ENCODE data around the gene EMC10.
A peak's percentile ranks its signal among the peaks of the same experiment; 100 is the strongest.

The EMC10 gene

GRCh38 chr19:50510700-50511068, 34.4 kb downstream of the EMC10 start:
- no peaks in the 10 kb centered on the region for H4K20me1 ChIP-seq (ENCODE audit: control insufficient read depth, insufficient read depth, low read depth, low read length)
- peaks cover 3% of the 10 kb centered on the region; the same call in 1 of the 2 replicates for H3K79me2 ChIP-seq (ENCODE audit: control insufficient read depth, low read length)
- H3K27ac ChIP-seq (ENCODE audit: low read depth, low read length): 0 out of 2 replicates have a peak overlapping the region, but pooled peaks have one; percentile 6
- H3K9me2 ChIP-seq (replicated peaks; ENCODE audit: control insufficient read depth, low read length): no peaks in the 10 kb centered on the region
- TF ChIP-seq, protein P1, sequence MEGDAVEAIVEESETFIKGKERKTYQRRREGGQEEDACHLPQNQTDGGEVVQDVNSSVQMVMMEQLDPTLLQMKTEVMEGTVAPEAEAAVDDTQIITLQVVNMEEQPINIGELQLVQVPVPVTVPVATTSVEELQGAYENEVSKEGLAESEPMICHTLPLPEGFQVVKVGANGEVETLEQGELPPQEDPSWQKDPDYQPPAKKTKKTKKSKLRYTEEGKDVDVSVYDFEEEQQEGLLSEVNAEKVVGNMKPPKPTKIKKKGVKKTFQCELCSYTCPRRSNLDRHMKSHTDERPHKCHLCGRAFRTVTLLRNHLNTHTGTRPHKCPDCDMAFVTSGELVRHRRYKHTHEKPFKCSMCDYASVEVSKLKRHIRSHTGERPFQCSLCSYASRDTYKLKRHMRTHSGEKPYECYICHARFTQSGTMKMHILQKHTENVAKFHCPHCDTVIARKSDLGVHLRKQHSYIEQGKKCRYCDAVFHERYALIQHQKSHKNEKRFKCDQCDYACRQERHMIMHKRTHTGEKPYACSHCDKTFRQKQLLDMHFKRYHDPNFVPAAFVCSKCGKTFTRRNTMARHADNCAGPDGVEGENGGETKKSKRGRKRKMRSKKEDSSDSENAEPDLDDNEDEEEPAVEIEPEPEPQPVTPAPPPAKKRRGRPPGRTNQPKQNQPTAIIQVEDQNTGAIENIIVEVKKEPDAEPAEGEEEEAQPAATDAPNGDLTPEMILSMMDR (IDR thresholded peaks at IDR 0.05; ENCODE audit: low read depth, low read length, poor library complexity, severe bottlenecking): no peak
- no peak for TF ChIP-seq EZH2phosphoT487 (IDR thresholded peaks at IDR 0.05; ENCODE audit: borderline replicate concordance, low read length)
- peak overlapping the region; percentile 79 for H3K4me3 ChIP-seq (ENCODE audit: low read length)
- H3K27me3 ChIP-seq (ENCODE audit: control insufficient read depth, low read length): no peaks in the 10 kb centered on the region
- H3K9me3 ChIP-seq (ENCODE audit: control insufficient read depth, insufficient read depth, low read length): no peaks in the 10 kb centered on the region
- no peaks in the 10 kb centered on the region for H3F3A ChIP-seq (ENCODE audit: control insufficient read depth, insufficient read depth)
- H3K4me1 ChIP-seq (ENCODE audit: control insufficient read depth, low read length): peaks cover 14% of the 10 kb centered on the region
- peak overlapping the region; percentile 90 for H3K4me2 ChIP-seq (ENCODE audit: low read length)
- H3K36me3 ChIP-seq (ENCODE audit: control insufficient read depth, low read length): no peaks in the 10 kb centered on the region

DNA sequence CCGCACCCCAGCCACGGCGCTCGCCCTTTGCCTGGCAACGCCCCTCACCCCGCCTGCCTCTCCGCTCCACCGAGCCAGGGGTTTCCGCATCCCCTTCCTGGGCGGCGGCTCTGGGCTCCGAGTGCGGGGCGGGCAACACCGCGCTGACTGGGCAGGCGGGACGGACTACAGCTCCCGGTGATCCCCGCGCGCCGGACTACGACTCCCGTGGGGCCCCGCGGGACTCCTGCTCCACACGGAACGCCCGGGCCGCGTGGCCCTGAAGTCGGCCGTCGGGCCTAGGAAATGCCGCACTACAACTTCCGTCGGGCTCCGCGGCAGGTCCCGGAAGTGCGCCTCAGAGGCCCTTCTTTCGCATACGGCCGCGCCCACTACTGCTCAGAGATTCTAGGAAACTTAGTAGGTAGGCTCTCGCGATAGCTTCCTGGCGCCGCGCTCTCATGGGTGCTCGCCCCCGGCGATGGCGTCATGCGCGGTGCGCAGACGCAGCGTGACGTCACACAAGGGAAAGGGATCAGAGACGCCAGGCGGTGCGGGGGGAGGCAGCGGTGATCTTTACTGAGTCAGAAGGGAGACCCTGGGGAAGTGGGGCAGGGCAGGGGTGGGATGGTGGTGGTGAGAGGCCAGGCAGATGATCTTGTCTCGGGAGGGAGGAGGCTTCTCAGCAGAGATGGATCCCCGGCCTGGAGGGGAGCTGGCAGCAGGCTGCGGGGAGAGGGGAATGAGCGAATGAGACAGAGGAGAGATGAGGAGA, 34.9 kb downstream of the EMC10 start, which contains the start of gene JOSD2:
TSS of gene JOSD2 (minus strand) at position 123 of the 754 bp plus-strand sequence. CDS start 760 bp downstream, outside the sequence.
- Histone ChIP-seq H3K79me2 (ENCODE audit: control insufficient read depth, low read length) (peaks cover 3% of the 10 kb centered on the region; the same call in 1 of the 2 replicates), H3K4me2 (ENCODE audit: low read length) (peak within 1 kb of the TSS; percentile 90), H3K27me3 (ENCODE audit: control insufficient read depth, low read length) (no peaks in the 10 kb centered on the region), H3K27ac (ENCODE audit: low read depth, low read length) (peak within 1 kb of the TSS; percentile 20; the same call in 1 of the 2 replicates), H3K4me1 (ENCODE audit: control insufficient read depth, low read length) (peaks cover 14% of the 10 kb centered on the region), H3F3A (ENCODE audit: control insufficient read depth, insufficient read depth) (no peaks in the 10 kb centered on the region), H3K36me3 (ENCODE audit: control insufficient read depth, low read length) (no peaks in the 10 kb centered on the region), H4K20me1 (ENCODE audit: control insufficient read depth, insufficient read depth, low read depth, low read length) (no peaks in the 10 kb centered on the region), H3K4me3 (ENCODE audit: low read length) (peak within 1 kb of the TSS; percentile 79), H3K9me3 (ENCODE audit: control insufficient read depth, insufficient read depth, low read length) (no peaks in the 10 kb centered on the region), H3K9me2 (replicated peaks; ENCODE audit: control insufficient read depth, low read length) (no peaks in the 10 kb centered on the region)
- TF ChIP-seq, protein P1 (IDR thresholded peaks at IDR 0.05; ENCODE audit: low read depth, low read length, poor library complexity, severe bottlenecking): no peak
- no peak for TF ChIP-seq EZH2phosphoT487 (IDR thresholded peaks at IDR 0.05; ENCODE audit: borderline replicate concordance, low read length)

DNA sequence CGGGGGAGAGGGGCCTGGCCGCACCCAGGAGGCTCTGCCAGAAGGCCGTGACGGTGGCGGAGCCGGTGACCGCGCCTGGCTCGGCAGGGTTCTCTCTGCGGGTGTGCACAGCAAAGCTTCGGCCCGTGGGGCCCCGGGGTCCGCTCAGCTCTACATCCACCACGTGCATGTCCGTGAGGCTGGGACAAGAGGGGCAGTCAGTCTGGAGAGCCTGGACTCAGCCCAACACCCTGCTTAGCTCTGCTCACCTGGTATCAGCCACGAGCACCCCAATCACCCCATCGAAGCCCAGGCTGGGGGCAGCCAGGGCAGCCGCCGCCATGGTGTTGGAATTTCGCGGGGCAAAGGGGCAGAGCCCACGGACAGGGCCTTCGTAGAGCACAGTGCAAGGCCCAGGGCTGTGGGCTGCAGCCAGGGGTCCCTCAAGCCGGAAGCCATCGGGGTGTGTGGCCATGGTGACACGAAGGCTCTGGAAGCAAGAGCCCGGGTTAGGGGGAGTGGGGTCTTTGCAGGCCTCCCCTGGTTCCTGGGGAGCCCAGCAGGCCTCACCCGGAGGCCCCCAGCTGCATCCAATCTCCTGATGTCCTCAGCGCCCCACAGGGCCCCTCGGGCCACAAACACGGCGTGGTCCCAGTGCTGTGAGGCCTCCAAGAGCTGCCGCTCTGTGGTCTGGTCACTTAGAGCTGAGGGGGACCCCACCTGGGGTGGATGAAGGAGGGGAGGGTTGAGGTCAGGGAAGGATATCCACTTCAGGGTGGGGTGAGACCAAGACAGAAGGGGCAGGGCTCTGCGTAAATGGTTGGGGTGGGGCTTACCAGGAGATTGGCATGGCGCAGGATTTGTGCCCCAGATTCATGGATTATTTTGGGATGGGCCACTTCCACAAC, 36.0 kb downstream of the EMC10 start:
- TF ChIP-seq EZH2phosphoT487 (IDR thresholded peaks at IDR 0.05; ENCODE audit: borderline replicate concordance, low read length): no peak
- no peak overlapping the region for H3K27ac ChIP-seq (ENCODE audit: low read depth, low read length)
- H3K9me2 ChIP-seq (replicated peaks; ENCODE audit: control insufficient read depth, low read length): no peaks in the 10 kb centered on the region
- peak overlapping the region; percentile 90 for H3K4me2 ChIP-seq (ENCODE audit: low read length)
- H3F3A ChIP-seq (ENCODE audit: control insufficient read depth, insufficient read depth): no peaks in the 10 kb centered on the region
- no peaks in the 10 kb centered on the region for H4K20me1 ChIP-seq (ENCODE audit: control insufficient read depth, insufficient read depth, low read depth, low read length)
- no peaks in the 10 kb centered on the region for H3K9me3 ChIP-seq (ENCODE audit: control insufficient read depth, insufficient read depth, low read length)
- H3K36me3 ChIP-seq (ENCODE audit: control insufficient read depth, low read length): no peaks in the 10 kb centered on the region
- peaks cover 14% of the 10 kb centered on the region for H3K4me1 ChIP-seq (ENCODE audit: control insufficient read depth, low read length)
- H3K79me2 ChIP-seq (ENCODE audit: control insufficient read depth, low read length): peaks cover 3% of the 10 kb centered on the region; the same call in 1 of the 2 replicates
- peak overlapping the region; percentile 79 for H3K4me3 ChIP-seq (ENCODE audit: low read length)
- no peaks in the 10 kb centered on the region for H3K27me3 ChIP-seq (ENCODE audit: control insufficient read depth, low read length)
